ENCODE measurements around the gene ZHX3. TPM values are rescaled to one million over a fixed set of nuclear protein-coding genes. Genes with fewer than 3 reads are reported as not detected.

Gene ZHX3, protein sequence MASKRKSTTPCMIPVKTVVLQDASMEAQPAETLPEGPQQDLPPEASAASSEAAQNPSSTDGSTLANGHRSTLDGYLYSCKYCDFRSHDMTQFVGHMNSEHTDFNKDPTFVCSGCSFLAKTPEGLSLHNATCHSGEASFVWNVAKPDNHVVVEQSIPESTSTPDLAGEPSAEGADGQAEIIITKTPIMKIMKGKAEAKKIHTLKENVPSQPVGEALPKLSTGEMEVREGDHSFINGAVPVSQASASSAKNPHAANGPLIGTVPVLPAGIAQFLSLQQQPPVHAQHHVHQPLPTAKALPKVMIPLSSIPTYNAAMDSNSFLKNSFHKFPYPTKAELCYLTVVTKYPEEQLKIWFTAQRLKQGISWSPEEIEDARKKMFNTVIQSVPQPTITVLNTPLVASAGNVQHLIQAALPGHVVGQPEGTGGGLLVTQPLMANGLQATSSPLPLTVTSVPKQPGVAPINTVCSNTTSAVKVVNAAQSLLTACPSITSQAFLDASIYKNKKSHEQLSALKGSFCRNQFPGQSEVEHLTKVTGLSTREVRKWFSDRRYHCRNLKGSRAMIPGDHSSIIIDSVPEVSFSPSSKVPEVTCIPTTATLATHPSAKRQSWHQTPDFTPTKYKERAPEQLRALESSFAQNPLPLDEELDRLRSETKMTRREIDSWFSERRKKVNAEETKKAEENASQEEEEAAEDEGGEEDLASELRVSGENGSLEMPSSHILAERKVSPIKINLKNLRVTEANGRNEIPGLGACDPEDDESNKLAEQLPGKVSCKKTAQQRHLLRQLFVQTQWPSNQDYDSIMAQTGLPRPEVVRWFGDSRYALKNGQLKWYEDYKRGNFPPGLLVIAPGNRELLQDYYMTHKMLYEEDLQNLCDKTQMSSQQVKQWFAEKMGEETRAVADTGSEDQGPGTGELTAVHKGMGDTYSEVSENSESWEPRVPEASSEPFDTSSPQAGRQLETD
- total RNA-seq = 100 to 1,000 TPM in 3 of 4 donors, 10 to 100 TPM in 1; 89.3 to 173 (median 156) TPM

DNA sequence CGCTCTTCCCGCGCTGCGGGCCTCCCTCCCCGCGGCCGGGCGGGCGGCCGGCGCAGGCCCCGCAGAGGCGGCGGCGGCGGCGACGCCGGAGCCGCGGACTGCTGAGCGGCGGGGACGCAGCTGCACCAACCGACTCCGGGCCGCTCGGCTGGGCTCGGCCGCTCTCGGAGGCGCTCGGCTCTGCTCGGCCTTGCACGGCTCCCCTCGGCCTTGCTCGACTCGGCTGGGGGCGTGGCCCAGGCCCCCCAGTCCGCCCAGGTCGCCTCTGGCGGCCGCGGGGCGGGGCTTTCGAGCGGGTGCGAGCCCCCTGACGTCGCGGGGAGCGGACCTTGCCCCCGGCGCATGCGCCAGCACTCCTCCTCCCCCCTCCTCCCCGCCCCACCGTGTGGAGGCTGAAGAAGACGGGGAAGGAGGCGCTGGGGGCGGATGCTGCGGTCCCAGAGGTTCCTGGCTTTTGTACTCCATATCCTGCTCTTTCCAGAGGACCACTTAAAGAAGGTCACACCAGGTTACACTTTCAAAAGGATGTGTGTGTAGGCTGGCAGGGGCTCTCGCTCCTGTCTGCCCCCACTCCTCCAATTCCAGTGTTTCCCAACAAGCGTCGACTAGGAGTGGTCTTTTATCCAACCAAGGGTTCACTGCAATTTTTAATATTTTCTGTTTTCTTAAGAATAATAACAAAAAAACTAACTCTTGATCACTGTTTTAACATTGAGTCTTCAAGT is at the start of gene ZHX3:
ZHX3 (minus strand) TSS at position 186 of the 725 bp plus-strand sequence. CDS start 112,815 bp downstream, outside the sequence.
- intact Hi-C loops (cut with DNase I) = loop anchor here (5.0 kb wide), 2 partner anchors 65 to 85 kb away; no protein-coding TSS in a partner anchor
- TF ChIP-seq, protein P1, sequence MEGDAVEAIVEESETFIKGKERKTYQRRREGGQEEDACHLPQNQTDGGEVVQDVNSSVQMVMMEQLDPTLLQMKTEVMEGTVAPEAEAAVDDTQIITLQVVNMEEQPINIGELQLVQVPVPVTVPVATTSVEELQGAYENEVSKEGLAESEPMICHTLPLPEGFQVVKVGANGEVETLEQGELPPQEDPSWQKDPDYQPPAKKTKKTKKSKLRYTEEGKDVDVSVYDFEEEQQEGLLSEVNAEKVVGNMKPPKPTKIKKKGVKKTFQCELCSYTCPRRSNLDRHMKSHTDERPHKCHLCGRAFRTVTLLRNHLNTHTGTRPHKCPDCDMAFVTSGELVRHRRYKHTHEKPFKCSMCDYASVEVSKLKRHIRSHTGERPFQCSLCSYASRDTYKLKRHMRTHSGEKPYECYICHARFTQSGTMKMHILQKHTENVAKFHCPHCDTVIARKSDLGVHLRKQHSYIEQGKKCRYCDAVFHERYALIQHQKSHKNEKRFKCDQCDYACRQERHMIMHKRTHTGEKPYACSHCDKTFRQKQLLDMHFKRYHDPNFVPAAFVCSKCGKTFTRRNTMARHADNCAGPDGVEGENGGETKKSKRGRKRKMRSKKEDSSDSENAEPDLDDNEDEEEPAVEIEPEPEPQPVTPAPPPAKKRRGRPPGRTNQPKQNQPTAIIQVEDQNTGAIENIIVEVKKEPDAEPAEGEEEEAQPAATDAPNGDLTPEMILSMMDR (IDR thresholded peaks at IDR 0.05) = no peak
- TF ChIP-seq POLR2AphosphoS5 (IDR thresholded peaks at IDR 0.05) = peak; percentile 94 to 95
- TF ChIP-seq POLR2A (IDR thresholded peaks at IDR 0.05; ENCODE audit: low read depth) = no peak
- TF ChIP-seq EP300 (IDR thresholded peaks at IDR 0.05) = no peak
- H3K4me1 ChIP-seq = peaks cover 24 to 46% (median 43%) of the 10 kb centered on the region in 4 donors
- peak within 1 kb of the TSS; percentile 76 to 89 (median 83) for H3K4me3 ChIP-seq
- WGBS = under 1% methylated on average over 30 of the region's 64 CpGs
- peak within 1 kb of the TSS; percentile 89 to 97 (median 95) for H3K27ac ChIP-seq (replicated peaks in 1 of 4)
- H3K36me3 ChIP-seq = no peaks in the 10 kb centered on the region
- peak; percentile 97 for DNase-seq (ENCODE audit: extremely low spot score)
- H3K9me3 ChIP-seq = no peaks in the 10 kb centered on the region
- no peaks in the 10 kb centered on the region for H3K27me3 ChIP-seq

DNA sequence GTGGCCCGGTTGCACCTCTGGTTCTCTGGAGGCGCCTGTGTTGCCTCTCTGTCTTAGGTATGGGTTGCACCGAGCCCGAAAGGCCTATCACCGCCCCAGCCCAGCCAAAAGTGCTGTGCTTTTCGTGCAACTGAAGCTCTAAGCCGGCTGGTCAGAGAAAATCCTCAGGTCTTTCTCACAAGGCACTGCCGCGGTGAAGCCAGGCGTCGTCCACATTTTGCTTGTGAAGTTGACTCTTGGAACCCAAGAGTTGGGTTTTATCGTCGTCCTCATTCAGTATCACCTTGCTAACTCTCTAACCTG is 49.8 kb upstream of the ZHX3 start:
- intact Hi-C loops (cut with DNase I) = no loop called here
- WGBS = 93% methylated on average over 11 of the region's 13 CpGs

DNA sequence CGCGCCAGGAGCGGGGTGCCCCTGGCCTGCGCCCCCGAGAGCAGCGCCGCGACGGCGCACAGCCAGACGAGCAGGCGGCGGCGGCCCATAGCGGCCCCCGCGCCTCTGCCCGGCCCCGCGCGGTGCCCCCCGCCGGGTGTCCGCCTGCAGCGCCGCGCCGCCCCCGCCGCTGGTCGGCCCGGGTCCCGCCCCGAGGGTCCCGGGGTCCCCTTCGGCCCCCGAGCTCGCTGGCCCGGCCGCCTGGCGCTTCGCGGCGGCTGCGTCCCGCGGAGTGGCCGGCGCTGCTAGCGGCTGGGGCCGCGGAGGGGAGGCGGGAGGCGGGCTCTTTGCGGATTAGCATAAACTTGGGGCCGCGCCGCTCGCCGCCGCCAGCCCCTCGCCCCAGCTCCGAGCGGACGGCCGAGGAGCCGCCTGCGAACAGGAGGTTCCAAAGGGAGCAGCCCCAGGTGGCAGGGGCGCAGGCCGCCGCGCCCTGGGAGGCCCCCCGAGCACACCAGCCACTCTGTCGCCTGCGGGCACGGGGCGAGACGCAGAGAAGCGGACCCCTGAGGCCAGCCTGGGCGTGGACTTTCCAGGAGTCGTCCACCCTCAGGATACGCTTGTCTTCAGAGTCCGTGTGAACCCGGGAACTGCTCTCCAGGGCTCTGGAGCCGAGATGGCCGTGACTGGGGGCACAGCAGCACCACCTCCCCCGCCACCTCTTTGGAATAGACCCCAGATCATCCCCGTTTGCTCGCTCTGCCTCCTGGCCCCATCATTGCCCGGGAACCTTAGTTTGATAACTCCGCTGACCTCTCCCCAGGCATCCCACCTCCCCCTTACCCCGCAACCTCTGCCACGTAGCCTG is 49.2 kb upstream of the ZHX3 start, which contains the start of gene EMILIN3:
EMILIN3 (minus strand) TSS at position 273 of the 847 bp plus-strand sequence; CDS start at position 89, 184 bp downstream.
- H3K27ac ChIP-seq (replicated peaks in 1 of 4) = no peak within 1 kb of the TSS
- 29% methylated on average over 23 of the region's 93 CpGs for WGBS
- no peaks in the 10 kb centered on the region for H3K36me3 ChIP-seq
- peak within 1 kb of the TSS; percentile 50 to 61 (median 53) for H3K4me3 ChIP-seq
- DNase-seq (ENCODE audit: extremely low spot score) = no peak
- TF ChIP-seq POLR2A (IDR thresholded peaks at IDR 0.05; ENCODE audit: low read depth) (no peak), POLR2AphosphoS5 (IDR thresholded peaks at IDR 0.05) (no peak)
- TF ChIP-seq, protein P1 (IDR thresholded peaks at IDR 0.05) = no peak
- H3K4me1 ChIP-seq = peaks cover 12 to 20% (median 16%) of the 10 kb centered on the region in 4 donors
- H3K27me3 ChIP-seq = peaks cover 0 to 57% (median 17%) of the 10 kb centered on the region in 4 donors
- H3K9me3 ChIP-seq = peaks cover 0 to 8% (median 0%) of the 10 kb centered on the region in 4 donors
- intact Hi-C loops (cut with DNase I) = no loop called here

More for the DNA sequence above, 49.8 kb upstream of the ZHX3 start:
- DNase-seq (ENCODE audit: extremely low spot score) = no peak
- H3K27ac ChIP-seq (replicated peaks in 1 of 4) = no peak overlapping the region
- H3K36me3 ChIP-seq = no peaks in the 10 kb centered on the region
- peaks cover 0 to 9% (median 0%) of the 10 kb centered on the region in 4 donors for H3K9me3 ChIP-seq
- H3K27me3 ChIP-seq = peaks cover 0 to 57% (median 17%) of the 10 kb centered on the region in 4 donors
- TF ChIP-seq POLR2A (IDR thresholded peaks at IDR 0.05; ENCODE audit: low read depth) (no peak), EP300 (IDR thresholded peaks at IDR 0.05) (no peak), POLR2AphosphoS5 (IDR thresholded peaks at IDR 0.05) (no peak)
- TF ChIP-seq, protein P1 (IDR thresholded peaks at IDR 0.05) = no peak
- H3K4me3 ChIP-seq = no peak overlapping the region
- H3K4me1 ChIP-seq = peaks cover 7 to 20% (median 16%) of the 10 kb centered on the region in 4 donors

All from esophagus muscularis mucosa (tissue), 4 donors.